Right ventricle myocardium superior (tissue), 1 donor: ENCODE measurements around the gene SLC13A2. TPM values are rescaled to one million over a fixed set of nuclear protein-coding genes. Genes with fewer than 3 reads are reported as not detected.

Experiments used
- ATAC-seq: fragments of 200-7000 bp; cut with Tn5 transposase; one replicate; pipeline ENCODE4 v1.9.1; 2020; ENCODE audit warnings: mild to moderate bottlenecking; ENCODE audit not compliant: poor library complexity
- DNase-seq: peaks from one replicate; pipeline ENCODE4 v3.0.0-alpha.2; 2020
- intact Hi-C: fragments of 100-400 bp; cut with DNase I; formaldehyde crosslinking; loops from one replicate; pipeline ENCODE4 v1.11.2; 2022
- total RNA-seq: library from RNA; stranded (reverse); fragmentation: NEBNext Ultra II Directional; extraction: Animal tissue kit (Norgen Biotek cat#: 25700); gene quantifications from one replicate; pipeline ENCODE4 v1.2.1, GENCODE V29; 2021
- donor health status: DM: no; HTN: yes; CAD: no; lungs with severe emphysema.

Gene SLC13A2
- total RNA-seq, 1 donor from 2014 or later = not detected

GRCh38 chr17:28527181-28527681 lies 53.8 kb downstream of the SLC13A2 start:
- DNase-seq (no peak), ATAC-seq (no peak)
- intact Hi-C loops = no loop called here

- intact Hi-C loops = no loop called here
- ATAC-seq = no peak
- peak; percentile 10 for DNase-seq
Observed at GRCh38 chr17:28527859-28528258, 54.4 kb downstream of the SLC13A2 start.

GRCh38 chr17:28528327-28529012 lies 55.0 kb downstream of the SLC13A2 start:
- intact Hi-C loops = no loop called here
- ATAC-seq = no peak
- peak; percentile 14 for DNase-seq

GRCh38 chr17:28529013-28529400 lies 55.6 kb downstream of the SLC13A2 start:
- DNase-seq = no peak
- no peak for ATAC-seq
- intact Hi-C loops = no loop called here

- intact Hi-C loops = no loop called here
- ATAC-seq (no peak), DNase-seq (no peak)
Observed at GRCh38 chr17:28530250-28530649, 56.8 kb downstream of the SLC13A2 start.

GRCh38 chr17:28530926-28531325 lies 57.5 kb downstream of the SLC13A2 start:
- no peak for DNase-seq
- ATAC-seq = no peak
- intact Hi-C loops = no loop called here

- intact Hi-C loops = no loop called here
- DNase-seq = peak; percentile 3
- ATAC-seq = no peak
Observed at GRCh38 chr17:28532050-28532960, 58.9 kb downstream of the SLC13A2 start.

GRCh38 chr17:28533091-28533807 lies 59.8 kb downstream of the SLC13A2 start:
- ATAC-seq (no peak), DNase-seq (peak; percentile 18)
- intact Hi-C loops = no loop called here

- intact Hi-C loops = no loop called here
- ATAC-seq = no peak
- DNase-seq = no peak
Observed at GRCh38 chr17:28534740-28535375, 61.4 kb downstream of the SLC13A2 start.

GRCh38 chr17:28536532-28537218 lies 63.2 kb downstream of the SLC13A2 start:
- no peak for ATAC-seq
- intact Hi-C loops = no loop called here
- no peak for DNase-seq

GRCh38 chr17:28537219-28537610 lies 63.8 kb downstream of the SLC13A2 start:
- ATAC-seq (no peak), DNase-seq (no peak)
- intact Hi-C loops = no loop called here

GRCh38 chr17:28538296-28538895 lies 65.0 kb downstream of the SLC13A2 start:
- DNase-seq = no peak
- intact Hi-C loops = no loop called here
- no peak for ATAC-seq

GRCh38 chr17:28540231-28540630 lies 66.8 kb downstream of the SLC13A2 start:
- no peak for ATAC-seq
- DNase-seq = peak; percentile 31
- intact Hi-C loops = no loop called here

GRCh38 chr17:28541439-28541838 lies 68.0 kb downstream of the SLC13A2 start:
- ATAC-seq (no peak), DNase-seq (no peak)
- intact Hi-C loops = no loop called here

- DNase-seq (no peak), ATAC-seq (no peak)
- intact Hi-C loops = loop anchor here (5.0 kb wide), 1 partner anchor 68 kb away; the partner anchor contains the start of gene RSKR
Observed at GRCh38 chr17:28544402-28545140, 71.1 kb downstream of the SLC13A2 start.

GRCh38 chr17:28545141-28545503 lies 71.7 kb downstream of the SLC13A2 start:
- ATAC-seq (no peak), DNase-seq (no peak)
- intact Hi-C loops = loop anchor here (5.0 kb wide), 1 partner anchor 67 kb away; the partner anchor contains the start of gene RSKR

- peak; percentile 17 for DNase-seq
- no peak for ATAC-seq
- intact Hi-C loops = loop anchor here (5.0 kb wide), 1 partner anchor 66 kb away; the partner anchor contains the start of gene RSKR
Observed at GRCh38 chr17:28545787-28546415, 72.5 kb downstream of the SLC13A2 start.
